Endothelial cell of umbilical vein (primary cell): ENCODE results near the gene SNIP1. TPM values are rescaled to one million over a fixed set of nuclear protein-coding genes. Genes with fewer than 3 reads are reported as not detected.

Experiments used
- BruUV-seq: library from RNA; stranded (reverse); fragments of 400-500 nt; replicated peaks from 2 replicates; lab custom pipeline; 2021; lab: Mats Ljungman, UMichigan
- CTCF ChIA-PET: fragments of 300-600, 350-600 bp; sonication (Branson Sonifier 250); formaldehyde crosslinking; loops from one replicate; lab custom pipeline; 2021; ENCODE audit warnings: antibody characterized with exemption, inconsistent platforms; lab: Charles Lee
- POLR2A ChIA-PET: fragments of 300-600, 350-600 bp; sonication (Branson Sonifier 250); formaldehyde crosslinking; loops from one replicate; lab custom pipeline; 2021; ENCODE audit warnings: antibody characterized with exemption, inconsistent platforms; lab: Charles Lee
- DNase-seq: peaks from one replicate; pipeline ENCODE4 v3.0.0-alpha.2; 2011; ENCODE audit warnings: low read depth, low spot score
- FAIRE-seq: peaks from 2 replicates; lab custom pipeline; 2011; peaks lifted over from hg19 to GRCh38; lab: Jason Lieb, UNC
- H2AFZ ChIP-seq: 2 replicates; pipeline ENCODE4 v1.6.0; 2012; ENCODE audit warnings: low read depth, low read length, control low read depth, inconsistent platforms
- H3K27ac ChIP-seq: 2 replicates; pipeline ENCODE4 v1.5.1; 2011; ENCODE audit warnings: low read depth, mild to moderate bottlenecking, control low read depth, low read length, moderate library complexity; ENCODE audit not compliant: insufficient read depth
- H3K27me3 ChIP-seq, 2 experiments: 2 replicates each; pipeline versions ENCODE4 v1.6.0 to v1.6.1; 2011; ENCODE audit warnings: low read length in 2 of 2, mixed read lengths in 1 of 2; ENCODE audit not compliant: control insufficient read depth in 2 of 2, insufficient read depth in 2 of 2
- H3K36me3 ChIP-seq, 2 experiments: 2 replicates in 1 of 2; 3 replicates in 1 of 2; pipeline ENCODE4 v1.5.1; 2011; ENCODE audit warnings: low read length in 2 of 2, mild to moderate bottlenecking in 1 of 2, moderate library complexity in 1 of 2; ENCODE audit not compliant: control insufficient read depth in 2 of 2, insufficient read depth in 2 of 2; ENCODE audit errors: extremely low read depth in 1 of 2
- H3K4me1 ChIP-seq: 3 replicates; pipeline ENCODE4 v1.5.1; 2011; ENCODE audit warnings: mild to moderate bottlenecking, low read length; ENCODE audit not compliant: control insufficient read depth, insufficient read depth; ENCODE audit errors: extremely low read depth
- H3K4me2 ChIP-seq: 2 replicates; pipeline ENCODE4 v1.6.1; 2011; ENCODE audit warnings: low read length, control low read depth, mixed read lengths; ENCODE audit not compliant: insufficient read depth
- H3K4me3 ChIP-seq, 3 experiments: fragments of 200-600 bp in 1 of 3; sonication (generic), shearing (Covaris generic) in 1 of 3; replicated peaks in 1 of 3; 2 replicates each; pipeline ENCODE4 v1.5.1; 2011 to 2016; ENCODE audit warnings: control low read depth in 3 of 3, low read length in 3 of 3, mild to moderate bottlenecking in 2 of 3, inconsistent platforms in 1 of 3, low read depth in 1 of 3, moderate library complexity in 1 of 3; ENCODE audit not compliant: insufficient read depth in 1 of 3
- H3K79me2 ChIP-seq: 2 replicates; pipeline ENCODE4 v1.6.0; 2012; ENCODE audit warnings: low read length, inconsistent platforms; ENCODE audit not compliant: control insufficient read depth, insufficient read depth
- H3K9ac ChIP-seq: replicated peaks from 2 replicates; pipeline ENCODE3; 2011; ENCODE audit warnings: low read length, control low read depth; ENCODE audit not compliant: insufficient read depth; ENCODE audit errors: extremely low read depth
- H3K9me1 ChIP-seq: replicated peaks from 3 replicates; pipeline ENCODE4 v1.6.0; 2011; ENCODE audit warnings: mild to moderate bottlenecking, low read length; ENCODE audit not compliant: control insufficient read depth, insufficient read depth; ENCODE audit errors: extremely low read depth
- H3K9me3 ChIP-seq: replicated peaks from 2 replicates; pipeline ENCODE4 v1.5.1; 2012; ENCODE audit warnings: low read length, inconsistent platforms; ENCODE audit not compliant: control insufficient read depth, insufficient read depth
- H4K20me1 ChIP-seq: replicated peaks from 2 replicates; pipeline ENCODE3; 2011; ENCODE audit warnings: mild to moderate bottlenecking, low read length; ENCODE audit not compliant: control insufficient read depth, insufficient read depth; ENCODE audit errors: extremely low read depth
- EZH2 ChIP-seq: IDR thresholded peaks from 2 replicates; pipeline ENCODE4 v1.6.1; 2012; ENCODE audit warnings: borderline replicate concordance, low read depth, mild to moderate bottlenecking, moderate library complexity, low read length, inconsistent platforms; ENCODE audit not compliant: severe bottlenecking
- FOS ChIP-seq: IDR thresholded peaks from 2 replicates; pipeline ENCODE4 v1.6.1; 2011; ENCODE audit warnings: mild to moderate bottlenecking, low read length, moderate library complexity, borderline replicate concordance; ENCODE audit not compliant: insufficient read depth
- GATA2 ChIP-seq: IDR thresholded peaks from 2 replicates; pipeline ENCODE4 v1.7.0; 2011; ENCODE audit warnings: low read depth, mild to moderate bottlenecking, moderate library complexity, mixed read lengths, low read length; ENCODE audit not compliant: insufficient read length, insufficient read depth
- JUN ChIP-seq: IDR thresholded peaks from 2 replicates; pipeline ENCODE4 v1.6.1; 2011; ENCODE audit warnings: borderline replicate concordance, low read depth; ENCODE audit not compliant: insufficient read length, insufficient read depth
- MYC ChIP-seq: IDR thresholded peaks from one replicate; pipeline ENCODE4 v1.6.1; 2011; ENCODE audit warnings: mild to moderate bottlenecking, low read depth, low read length
- POLR2A ChIP-seq: IDR thresholded peaks from 2 replicates; pipeline ENCODE4 v1.6.1; 2012; ENCODE audit warnings: low read depth, mild to moderate bottlenecking, control low read depth, low read length
- POLR2AphosphoS5 ChIP-seq: IDR thresholded peaks from 2 replicates; pipeline ENCODE4 v1.6.1; 2012; ENCODE audit warnings: low read depth, mild to moderate bottlenecking, control low read depth, low read length, moderate library complexity; ENCODE audit not compliant: insufficient read depth
- dilution Hi-C: fragments of 300-500 bp; cut with MboI; formaldehyde crosslinking; loops from one replicate; pipeline ENCODE4 v1.15.0; 2019; ENCODE audit warnings: low sequenced_read_pairs; ENCODE audit not compliant: extremely low pct_ligation_motif_present
- intact Hi-C: fragments of 100-400 bp; cut with micrococcal nuclease; formaldehyde crosslinking; loops from one replicate; pipeline ENCODE4 v1.10.0; 2022
- polyA plus RNA-seq, 4 experiments: library from polyadenylated mRNA; depleted of rRNA in 3 of 4; stranded (reverse) in 3 of 4; unstranded in 1 of 4; fragments of >200 nt; gene quantifications; 2 replicates each; pipeline versions ENCODE4 v1.2.1 to v1.2.3, GENCODE V29; 2011 to 2012; ENCODE audit warnings: missing spikeins in 1 of 4
- total RNA-seq: library from RNA; stranded (reverse); gene quantifications from 2 replicates; pipeline ENCODE4 v1.2.3, GENCODE V29; 2021
- TF ChIP-seq, protein P1 (sequence below): IDR thresholded peaks from 2 replicates; pipeline ENCODE4 v1.6.1; 2011; ENCODE audit not compliant: insufficient read depth, insufficient read length
- TF ChIP-seq, protein P2 (sequence below), 2 donors: IDR thresholded peaks; 1 replicate in 1 of 2; 2 replicates in 1 of 2; pipeline ENCODE4 v1.5.1; 2011; ENCODE audit warnings: low read length in 2 of 2, mild to moderate bottlenecking in 2 of 2, moderate library complexity in 2 of 2, control low read depth in 1 of 2, inconsistent platforms in 1 of 2, low read depth in 1 of 2; ENCODE audit not compliant: insufficient read depth in 1 of 2; ENCODE audit errors: extremely low read depth in 1 of 2

SNIP1 gene
- total and polyA plus RNA-seq, 2 donors (not counting 3 experiments of a cell fraction or from before 2014, with no cell fraction given): 3.7 to 18.4 TPM

DNA sequence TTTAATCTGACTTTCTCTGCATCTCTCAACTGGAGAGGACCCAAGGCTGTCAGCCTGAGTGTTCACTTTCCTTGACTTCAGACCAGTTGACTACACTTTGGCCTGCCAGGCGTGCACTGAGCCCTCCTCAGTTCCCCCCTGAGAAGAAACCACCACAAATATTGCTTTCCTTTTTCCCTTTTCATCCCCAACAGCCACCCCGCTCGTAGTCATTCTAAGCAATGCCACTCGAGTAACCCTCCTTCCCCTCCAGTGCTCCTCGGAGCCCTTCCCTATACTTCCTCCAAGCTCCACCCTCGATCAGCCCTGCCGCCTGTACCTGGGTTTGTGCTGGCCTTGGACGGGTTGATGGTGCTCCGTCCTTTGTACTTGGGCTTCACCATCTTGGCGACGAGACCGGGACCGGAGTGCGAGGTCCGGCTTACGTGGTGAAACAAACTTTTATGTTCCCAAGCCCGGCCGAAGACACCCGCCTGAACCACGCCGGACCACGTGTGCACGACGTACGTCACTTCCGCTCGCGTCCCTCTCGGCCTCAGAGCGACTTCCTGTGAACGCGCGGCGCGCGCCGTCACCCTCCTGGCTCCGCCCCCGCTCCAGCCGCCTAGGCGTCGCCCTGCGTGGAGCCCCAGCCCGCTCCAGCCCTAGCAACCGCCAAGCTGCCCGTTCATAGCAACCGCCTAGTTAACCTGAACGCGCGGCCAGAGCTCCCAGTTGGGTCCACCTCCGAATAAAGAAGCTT, 41.5 kb upstream of the SNIP1 start, which contains the start of gene GNL2:
TSS of gene GNL2 (minus strand) at position 498 of the 742 bp plus-strand sequence. CDS start at position 383, 115 bp downstream.
- dilution Hi-C loops (no loop called here), intact Hi-C loops (loop anchor here (1.0 to 10.0 kb wide), 6 partner anchors 19 to 399 kb away; partner anchors contain the start of genes MEAF6 and SF3A3)
- peak within 1 kb of the TSS; percentile 76 for H3K27ac ChIP-seq
- POLR2A ChIA-PET: interaction anchor here (1.4 kb wide), 1 partner anchor 95 kb away, joined by 5 read pairs; a partner anchor contains a TSS
- H3K4me1 ChIP-seq: peaks cover 17% of the 10 kb centered on the region
- H3K27me3 ChIP-seq: peaks cover 0 to 6% of the 10 kb centered on the region in 2 experiments
- H3K79me2 ChIP-seq: peaks cover 37% of the 10 kb centered on the region
- no TSS peak for BruUV-seq
- CTCF ChIA-PET: interaction anchor here (0.9 to 2.2 kb wide), 4 partner anchors 19 to 95 kb away, joined by 3 to 5 read pairs (median 4); a partner anchor contains a TSS
- H3K4me3 ChIP-seq: peak within 1 kb of the TSS; percentile 54 to 89 (median 75)
- H4K20me1 ChIP-seq: no peaks in the 10 kb centered on the region
- peaks cover 7 to 8% of the 10 kb centered on the region in 2 experiments for H3K36me3 ChIP-seq
- TF ChIP-seq EZH2 (no peak), POLR2AphosphoS5 (peak; percentile 84), FOS (no peak), GATA2 (no peak), MYC (peak; percentile 96), POLR2A (peak; percentile 87), JUN (no peak)
- TF ChIP-seq, protein P1, sequence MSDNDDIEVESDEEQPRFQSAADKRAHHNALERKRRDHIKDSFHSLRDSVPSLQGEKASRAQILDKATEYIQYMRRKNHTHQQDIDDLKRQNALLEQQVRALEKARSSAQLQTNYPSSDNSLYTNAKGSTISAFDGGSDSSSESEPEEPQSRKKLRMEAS: peak; percentile 99
- TF ChIP-seq, protein P2, sequence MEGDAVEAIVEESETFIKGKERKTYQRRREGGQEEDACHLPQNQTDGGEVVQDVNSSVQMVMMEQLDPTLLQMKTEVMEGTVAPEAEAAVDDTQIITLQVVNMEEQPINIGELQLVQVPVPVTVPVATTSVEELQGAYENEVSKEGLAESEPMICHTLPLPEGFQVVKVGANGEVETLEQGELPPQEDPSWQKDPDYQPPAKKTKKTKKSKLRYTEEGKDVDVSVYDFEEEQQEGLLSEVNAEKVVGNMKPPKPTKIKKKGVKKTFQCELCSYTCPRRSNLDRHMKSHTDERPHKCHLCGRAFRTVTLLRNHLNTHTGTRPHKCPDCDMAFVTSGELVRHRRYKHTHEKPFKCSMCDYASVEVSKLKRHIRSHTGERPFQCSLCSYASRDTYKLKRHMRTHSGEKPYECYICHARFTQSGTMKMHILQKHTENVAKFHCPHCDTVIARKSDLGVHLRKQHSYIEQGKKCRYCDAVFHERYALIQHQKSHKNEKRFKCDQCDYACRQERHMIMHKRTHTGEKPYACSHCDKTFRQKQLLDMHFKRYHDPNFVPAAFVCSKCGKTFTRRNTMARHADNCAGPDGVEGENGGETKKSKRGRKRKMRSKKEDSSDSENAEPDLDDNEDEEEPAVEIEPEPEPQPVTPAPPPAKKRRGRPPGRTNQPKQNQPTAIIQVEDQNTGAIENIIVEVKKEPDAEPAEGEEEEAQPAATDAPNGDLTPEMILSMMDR (IDR thresholded peaks at IDR 0.05; ENCODE audit: extremely low read depth in 1 of 2, insufficient read depth in 1 of 2, low read depth in 1 of 2, low read length in 2 of 2): no peak
- peak within 1 kb of the TSS; percentile 94 for H2AFZ ChIP-seq
- peak within 1 kb of the TSS; percentile 89 for H3K4me2 ChIP-seq
- DNase-seq (peak; percentile 97), FAIRE-seq (peak; percentile 96)
- peak within 1 kb of the TSS; percentile 83 for H3K9ac ChIP-seq
- H3K9me3 ChIP-seq: no peaks in the 10 kb centered on the region
- H3K9me1 ChIP-seq: no peaks in the 10 kb centered on the region
